Measurements from ENCODE around the gene NUDC. TPM values are rescaled to one million over a fixed set of nuclear protein-coding genes. Genes with fewer than 3 reads are reported as not detected.

Gene NUDC
- polyA plus RNA-seq, 1 experiment = 40.7 TPM

- no peak for DNase-seq (ENCODE audit: low read depth)
- TF ChIP-seq, protein P1, sequence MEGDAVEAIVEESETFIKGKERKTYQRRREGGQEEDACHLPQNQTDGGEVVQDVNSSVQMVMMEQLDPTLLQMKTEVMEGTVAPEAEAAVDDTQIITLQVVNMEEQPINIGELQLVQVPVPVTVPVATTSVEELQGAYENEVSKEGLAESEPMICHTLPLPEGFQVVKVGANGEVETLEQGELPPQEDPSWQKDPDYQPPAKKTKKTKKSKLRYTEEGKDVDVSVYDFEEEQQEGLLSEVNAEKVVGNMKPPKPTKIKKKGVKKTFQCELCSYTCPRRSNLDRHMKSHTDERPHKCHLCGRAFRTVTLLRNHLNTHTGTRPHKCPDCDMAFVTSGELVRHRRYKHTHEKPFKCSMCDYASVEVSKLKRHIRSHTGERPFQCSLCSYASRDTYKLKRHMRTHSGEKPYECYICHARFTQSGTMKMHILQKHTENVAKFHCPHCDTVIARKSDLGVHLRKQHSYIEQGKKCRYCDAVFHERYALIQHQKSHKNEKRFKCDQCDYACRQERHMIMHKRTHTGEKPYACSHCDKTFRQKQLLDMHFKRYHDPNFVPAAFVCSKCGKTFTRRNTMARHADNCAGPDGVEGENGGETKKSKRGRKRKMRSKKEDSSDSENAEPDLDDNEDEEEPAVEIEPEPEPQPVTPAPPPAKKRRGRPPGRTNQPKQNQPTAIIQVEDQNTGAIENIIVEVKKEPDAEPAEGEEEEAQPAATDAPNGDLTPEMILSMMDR (IDR thresholded peaks at IDR 0.05; ENCODE audit: insufficient read depth, low read depth, low read length) = no peak
- no peaks in the 10 kb centered on the region for H3K27me3 ChIP-seq (ENCODE audit: control insufficient read depth, insufficient read depth, low read length)
- H3K36me3 ChIP-seq (ENCODE audit: control insufficient read depth, insufficient read depth, low read length) = peaks cover 34% of the 10 kb centered on the region
- CTCF ChIA-PET = interaction anchor here (0.6 to 2.5 kb wide), 5 partner anchors 9 to 297 kb away, joined by 3 to 7 read pairs (median 3); no protein-coding TSS in a partner anchor
- no peak overlapping the region for H3K4me3 ChIP-seq (ENCODE audit: low read depth, low read length)
- POLR2A ChIA-PET = no interaction called here
Observed at GRCh38 chr1:26882696-26883463, 38.7 kb upstream of the NUDC start.

DNA sequence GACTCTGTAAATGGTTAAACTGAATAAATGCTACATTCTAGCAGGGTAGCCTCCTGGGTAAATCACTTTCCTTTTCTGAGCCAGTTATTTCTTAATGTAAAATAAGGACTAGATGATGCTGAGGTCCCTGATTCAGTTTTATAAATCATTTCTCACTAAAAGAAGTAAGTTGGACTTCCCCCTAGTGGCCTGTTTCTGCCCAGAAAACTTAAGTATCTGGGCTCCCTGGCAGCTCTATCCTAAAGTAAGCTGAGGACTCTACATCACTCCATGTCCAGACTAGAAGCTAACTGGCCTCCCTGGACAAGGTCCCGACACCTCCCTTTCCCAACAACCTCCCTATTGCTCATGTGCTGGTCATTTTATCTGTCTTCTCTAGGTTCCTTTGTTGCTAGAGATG lies 34.4 kb upstream of the NUDC start:
- CTCF ChIA-PET = interaction anchor here (0.6 to 3.8 kb wide), 15 partner anchors 10 to 480 kb away, joined by 3 to 18 read pairs (median 4); partner anchors contain the start of genes MAP3K6 and NR0B2
- no peaks in the 10 kb centered on the region for H3K27me3 ChIP-seq (ENCODE audit: control insufficient read depth, insufficient read depth, low read length)
- POLR2A ChIA-PET = no interaction called here
- H3K4me3 ChIP-seq (ENCODE audit: low read depth, low read length) = no peak overlapping the region
- TF ChIP-seq, protein P1 (IDR thresholded peaks at IDR 0.05; ENCODE audit: insufficient read depth, low read depth, low read length) = peak; percentile 61
- peaks cover 32% of the 10 kb centered on the region for H3K36me3 ChIP-seq (ENCODE audit: control insufficient read depth, insufficient read depth, low read length)
- no peak for DNase-seq (ENCODE audit: low read depth)

- POLR2A ChIA-PET = interaction anchor here (1.1 kb wide), 1 partner anchor 109 kb away, joined by 4 read pairs; no protein-coding TSS in a partner anchor
- Histone ChIP-seq H3K4me3 (ENCODE audit: low read depth, low read length) (no peak overlapping the region), H3K36me3 (ENCODE audit: control insufficient read depth, insufficient read depth, low read length) (peaks cover 32% of the 10 kb centered on the region), H3K27me3 (ENCODE audit: control insufficient read depth, insufficient read depth, low read length) (no peaks in the 10 kb centered on the region)
- TF ChIP-seq, protein P1 (IDR thresholded peaks at IDR 0.05; ENCODE audit: insufficient read depth, low read depth, low read length) = no peak
- no peak for DNase-seq (ENCODE audit: low read depth)
- CTCF ChIA-PET = interaction anchor here (0.6 to 3.8 kb wide), 11 partner anchors 10 to 479 kb away, joined by 3 to 18 read pairs (median 3); partner anchors contain the start of genes GPATCH3 and MAP3K6
Observed at GRCh38 chr1:26888231-26888630, 33.3 kb upstream of the NUDC start.

- peak; percentile 29 for DNase-seq (ENCODE audit: low read depth)
- POLR2A ChIA-PET = interaction anchor here (0.5 to 1.9 kb wide), 5 partner anchors 10 to 1825 kb away, joined by 3 to 16 read pairs (median 6); partner anchors contain the start of gene GPATCH3
Observed at GRCh38 chr1:26889551-26890466, 31.7 kb upstream of the NUDC start, which contains the start of gene GPN2. Gene GPN2 (minus strand): TSS chr1:26890283. CDS start chr1:26890096, 187 bp downstream.

More at GRCh38 chr1:26889551-26890466, 31.7 kb upstream of the NUDC start, which contains the start of gene GPN2:
- Histone ChIP-seq H3K27me3 (ENCODE audit: control insufficient read depth, insufficient read depth, low read length) (no peaks in the 10 kb centered on the region), H3K36me3 (ENCODE audit: control insufficient read depth, insufficient read depth, low read length) (peaks cover 33% of the 10 kb centered on the region), H3K4me3 (ENCODE audit: low read depth, low read length) (peak within 1 kb of the TSS; percentile 97)
- CTCF ChIA-PET = interaction anchor here (0.9 to 3.0 kb wide), 7 partner anchors 9 to 104 kb away, joined by 3 to 18 read pairs (median 3); partner anchors contain the start of gene GPATCH3
- TF ChIP-seq, protein P1 (IDR thresholded peaks at IDR 0.05; ENCODE audit: insufficient read depth, low read depth, low read length) = no peak
